OCI-M2 (cell line): ENCODE measurements around the gene ZRANB3.
"Not testable (repeated sequence)": the region's sequence is repeated elsewhere in the genome, so short reads cannot be mapped to it uniquely, and the experiment has no call there.

Experiments used
- DNase-seq: peaks from one replicate; lab custom pipeline; 2025; ENCODE audit not compliant: unreplicated experiment; lab: John Stamatoyannopoulos, UW

ZRANB3 gene

GRCh38 chr2:135494503-135494902 lies 36.5 kb downstream of the ZRANB3 start:
- DNase-seq, result no peak

GRCh38 chr2:135490376-135490775 lies 40.6 kb downstream of the ZRANB3 start:
- DNase-seq, result no peak

- no peak for DNase-seq
These were observed 45.6 kb downstream of the ZRANB3 start for GRCh38 chr2:135485441-135485840.

GRCh38 chr2:135475128-135475527 lies 55.9 kb downstream of the ZRANB3 start:
- DNase-seq, result no peak

- no peak for DNase-seq
These were observed 57.5 kb downstream of the ZRANB3 start for GRCh38 chr2:135473567-135473966.

GRCh38 chr2:135471106-135471505 lies 59.9 kb downstream of the ZRANB3 start:
- DNase-seq, result no peak

GRCh38 chr2:135457279-135457678 lies 73.7 kb downstream of the ZRANB3 start:
- no peak for DNase-seq

- no peak for DNase-seq
These were observed 74.2 kb downstream of the ZRANB3 start for GRCh38 chr2:135456835-135457234.

GRCh38 chr2:135456431-135456830 lies 74.6 kb downstream of the ZRANB3 start:
- no peak for DNase-seq

GRCh38 chr2:135454608-135455007 lies 76.4 kb downstream of the ZRANB3 start:
- DNase-seq, result no peak

- DNase-seq, result not testable (repeated sequence)
These were observed 78.0 kb downstream of the ZRANB3 start for GRCh38 chr2:135453027-135453426.

GRCh38 chr2:135451966-135452365 lies 79.1 kb downstream of the ZRANB3 start:
- no peak for DNase-seq

GRCh38 chr2:135443013-135443412 lies 88.0 kb downstream of the ZRANB3 start:
- DNase-seq, result not testable (repeated sequence)

- not testable (repeated sequence) for DNase-seq
These were observed 95.9 kb downstream of the ZRANB3 start for GRCh38 chr2:135435155-135435554.

GRCh38 chr2:135424849-135425248 lies 106.2 kb downstream of the ZRANB3 start:
- DNase-seq, result no peak

- no peak for DNase-seq
These were observed 108.1 kb downstream of the ZRANB3 start for GRCh38 chr2:135422898-135423297.

- DNase-seq, result no peak
These were observed 119.4 kb downstream of the ZRANB3 start for GRCh38 chr2:135411646-135412045.

GRCh38 chr2:135409436-135409835 lies 121.6 kb downstream of the ZRANB3 start:
- no peak for DNase-seq

- DNase-seq, result not testable (repeated sequence)
These were observed 134.8 kb downstream of the ZRANB3 start for GRCh38 chr2:135396259-135396658.

- no peak for DNase-seq
These were observed 144.0 kb downstream of the ZRANB3 start for GRCh38 chr2:135386993-135387392.

- no peak for DNase-seq
These were observed 152.4 kb downstream of the ZRANB3 start for GRCh38 chr2:135378591-135378990.

GRCh38 chr2:135373702-135374101 lies 157.3 kb downstream of the ZRANB3 start:
- no peak for DNase-seq

- DNase-seq, result no peak
These were observed 181.1 kb downstream of the ZRANB3 start for GRCh38 chr2:135349941-135350340.
